ENCODE measurements around the gene CIB4. TPM values are rescaled to one million over a fixed set of nuclear protein-coding genes. Genes with fewer than 3 reads are reported as not detected.
A peak's percentile ranks its signal among the peaks of the same experiment; 100 is the strongest.

The CIB4 gene
- total and polyA plus RNA-seq, 7 donors = not detected

DNA sequence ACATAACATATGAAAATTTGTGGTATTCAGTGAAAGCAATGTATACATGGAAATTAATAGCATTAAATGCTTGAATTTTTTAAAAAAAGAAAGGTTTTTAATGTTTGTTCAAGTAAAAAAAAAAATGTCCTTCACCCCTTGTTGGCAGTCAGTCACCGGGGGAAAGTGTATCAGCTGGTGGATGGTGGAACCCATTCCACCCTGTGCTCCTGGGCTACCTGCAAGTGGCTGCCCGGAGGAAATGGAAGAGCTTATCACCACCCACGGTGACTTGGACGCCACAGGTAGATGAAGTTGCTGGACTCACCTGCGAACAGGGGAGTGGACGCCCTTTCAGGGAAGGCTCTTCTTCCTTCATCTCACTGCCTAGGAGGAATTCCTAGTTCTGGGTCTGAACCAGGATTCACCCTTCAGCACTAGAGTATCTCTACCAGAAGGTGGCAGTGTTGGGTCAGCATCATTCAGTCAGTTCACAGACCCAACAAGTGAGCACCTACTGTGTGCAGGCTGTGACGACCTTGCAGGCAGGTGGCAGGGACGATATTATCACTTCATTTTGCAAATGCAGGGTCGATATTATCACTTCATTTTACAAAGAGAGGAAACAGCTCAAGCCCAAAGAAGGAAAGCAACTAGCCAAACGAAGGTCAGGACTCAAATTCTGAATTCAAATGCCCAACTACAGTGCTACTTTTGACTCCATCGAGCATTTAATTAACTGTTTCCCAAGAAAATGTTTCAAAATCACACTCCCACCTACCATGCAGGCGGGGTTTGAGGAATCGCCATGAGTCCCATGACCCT is 35.8 kb downstream of the CIB4 start:
- TF ChIP-seq EP300 (IDR thresholded peaks at IDR 0.05) (no peak), CTCF (IDR thresholded peaks at IDR 0.05) (peak; percentile 83 to 93 (median 90)), POLR2A (IDR thresholded peaks at IDR 0.05) (no peak), POLR2AphosphoS5 (IDR thresholded peaks at IDR 0.05) (no peak)
- Histone ChIP-seq H3K36me3 (no peaks in the 10 kb centered on the region), H3K27me3 (no peaks in the 10 kb centered on the region), H3K27ac (no peak overlapping the region), H3K4me3 (no peak overlapping the region), H3K4me1 (no peaks in the 10 kb centered on the region), H3K9me3 (no peaks in the 10 kb centered on the region)
- 26 to 37% methylated on average over 13 of the region's 13 CpGs for WGBS, 2 donors
- DNase-seq = peak; percentile 53
- intact Hi-C loops (cut with DNase I) = loop anchor here (1.0 kb wide), 1 partner anchor 140 kb away; no protein-coding TSS in a partner anchor

- DNase-seq = no peak
- 34 to 66% methylated on average over 6 of the region's 6 CpGs for whole genome bisulfite sequencing, 2 donors
- H3K27me3 ChIP-seq = no peaks in the 10 kb centered on the region
- H3K27ac ChIP-seq = no peak overlapping the region
- no peak overlapping the region for H3K4me3 ChIP-seq
- no peaks in the 10 kb centered on the region for H3K9me3 ChIP-seq
- TF ChIP-seq POLR2AphosphoS5 (IDR thresholded peaks at IDR 0.05) = no peak
- TF ChIP-seq CTCF (IDR thresholded peaks at IDR 0.05) = no peak
- no peak for TF ChIP-seq POLR2A (IDR thresholded peaks at IDR 0.05)
- no peak for TF ChIP-seq EP300 (IDR thresholded peaks at IDR 0.05)
- no peaks in the 10 kb centered on the region for H3K36me3 ChIP-seq
- intact Hi-C loops (cut with DNase I) = no loop called here
- no peaks in the 10 kb centered on the region for H3K4me1 ChIP-seq
Measured at GRCh38 chr2:26602575-26602974, 38.6 kb downstream of the CIB4 start.

GRCh38 chr2:26599387-26599786 is 41.8 kb downstream of the CIB4 start:
- Histone ChIP-seq H3K36me3 (no peaks in the 10 kb centered on the region), H3K4me1 (no peaks in the 10 kb centered on the region), H3K4me3 (no peak overlapping the region), H3K9me3 (no peaks in the 10 kb centered on the region), H3K27me3 (no peaks in the 10 kb centered on the region), H3K27ac (no peak overlapping the region)
- no peak for DNase-seq
- no peak for TF ChIP-seq CTCF (IDR thresholded peaks at IDR 0.05)
- intact Hi-C loops (cut with DNase I) = no loop called here
- WGBS, 2 donors = 86 to 88% methylated on average over 2 of the region's 2 CpGs

DNA sequence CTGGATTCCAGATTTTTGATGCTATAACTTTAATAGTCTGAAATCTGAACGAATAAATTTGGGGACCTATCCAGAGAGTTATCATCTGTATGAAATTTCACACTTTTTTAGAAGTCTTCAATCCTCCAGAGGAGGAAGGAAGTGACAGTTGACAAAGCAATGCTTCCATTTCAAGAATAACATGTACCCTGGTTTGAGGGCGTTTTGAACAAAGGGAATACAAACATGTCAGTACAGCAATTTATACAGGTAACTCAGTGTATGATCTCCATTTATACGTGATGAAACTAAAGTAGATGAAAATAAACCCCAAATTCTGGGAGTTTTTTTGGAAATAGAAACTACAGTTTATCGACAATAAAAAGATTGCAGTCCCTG is 42.2 kb downstream of the CIB4 start:
- no peaks in the 10 kb centered on the region for H3K4me1 ChIP-seq
- no peaks in the 10 kb centered on the region for H3K36me3 ChIP-seq
- WGBS, 2 donors = 51 to 61% methylated on average over 4 of the region's 4 CpGs
- H3K9me3 ChIP-seq = no peaks in the 10 kb centered on the region
- TF ChIP-seq CTCF (IDR thresholded peaks at IDR 0.05) (no peak), POLR2AphosphoS5 (IDR thresholded peaks at IDR 0.05) (no peak), EP300 (IDR thresholded peaks at IDR 0.05) (no peak), POLR2A (IDR thresholded peaks at IDR 0.05) (no peak)
- intact Hi-C loops (cut with DNase I) = no loop called here
- H3K27ac ChIP-seq = no peak overlapping the region
- DNase-seq = no peak
- no peak overlapping the region for H3K4me3 ChIP-seq
- H3K27me3 ChIP-seq = no peaks in the 10 kb centered on the region

All from sigmoid colon (tissue), 7 donors.